HCT116 (cell line): ENCODE measurements around the gene STAMBP. TPM values are rescaled to one million over a fixed set of nuclear protein-coding genes. Genes with fewer than 3 reads are reported as not detected.

ENCODE experiments used
- ATAC-seq: fragments of 200-7000 bp; cut with Tn5 transposase; 2 replicates; pipeline ENCODE4 v1.9.1; 2020; ENCODE audit warnings: mild to moderate bottlenecking, moderate library complexity
- BruUV-seq: library from RNA; stranded (reverse); fragments of 400-500 nt; replicated peaks from 2 replicates; lab custom pipeline; 2021; lab: Mats Ljungman, UMichigan
- CTCF ChIA-PET: fragments of 300-600 bp; sonication (Branson Sonifier 250); formaldehyde crosslinking; loops from one replicate; lab custom pipeline; 2021; ENCODE audit warnings: antibody characterized with exemption; lab: Charles Lee
- POLR2A ChIA-PET: fragments of 300-600, 350-600 bp; sonication (Branson Sonifier 250); formaldehyde crosslinking; loops from one replicate; lab custom pipeline; 2021; ENCODE audit warnings: antibody characterized with exemption; lab: Charles Lee
- RAD21 ChIA-PET, 2 experiments: fragments of 300-600 bp; sonication (Branson Sonifier 250); formaldehyde crosslinking; loops; one replicate each; lab custom pipeline; 2023; ENCODE audit warnings: low total read pairs in 2 of 2; ENCODE audit not compliant: uncharacterized antibody in 2 of 2, unreplicated experiment in 2 of 2, low non-redundant PET in 1 of 2; lab: Charles Lee
- DNase-seq: peaks from one replicate; pipeline ENCODE4 v3.0.0-alpha.2; 2010; ENCODE audit warnings: low read depth, low spot score
- H2AFZ ChIP-seq: fragments of 200-600 bp; shearing (Covaris generic), sonication (generic); 2 replicates; pipeline ENCODE4 v1.6.1; 2017; ENCODE audit warnings: low read depth, mixed run types, mixed read lengths, antibody characterized with exemption, low read length; ENCODE audit not compliant: poor library complexity, severe bottlenecking
- H3K27ac ChIP-seq: 2 replicates; pipeline ENCODE4 v1.5.1; 2012; ENCODE audit warnings: low read depth, low read length
- H3K27me3 ChIP-seq: fragments of 200-600 bp; sonication (generic); 2 replicates; pipeline ENCODE4 v1.6.1; 2016; ENCODE audit warnings: mixed run types, low read length, mixed read lengths; ENCODE audit not compliant: insufficient read depth
- H3K36me3 ChIP-seq, 2 experiments: fragments of 200-500 bp in 1 of 2; fragments of 200-600 bp in 1 of 2; sonication (Bioruptor generic) in 1 of 2; sonication (generic) in 1 of 2; 2 replicates each; pipeline versions ENCODE4 v1.5.1 to v1.6.1; 2014 to 2016; ENCODE audit warnings: low read length in 2 of 2, inconsistent platforms in 1 of 2, mixed read lengths in 1 of 2, mixed run types in 1 of 2; ENCODE audit not compliant: insufficient read depth in 2 of 2, control insufficient read depth in 1 of 2
- H3K4me1 ChIP-seq, 2 experiments: fragments of 200-600 bp in 1 of 2; sonication (generic) in 1 of 2; 2 replicates each; pipeline versions ENCODE4 v1.5.1 to v1.6.1; 2012 to 2017; ENCODE audit warnings: low read length in 2 of 2, inconsistent platforms in 1 of 2, mild to moderate bottlenecking in 1 of 2, mixed read lengths in 1 of 2, mixed run types in 1 of 2, moderate library complexity in 1 of 2; ENCODE audit not compliant: insufficient read depth in 2 of 2, control insufficient read depth in 1 of 2
- H3K4me2 ChIP-seq: fragments of 200-600 bp; sonication (generic); 2 replicates; pipeline ENCODE4 v1.6.1; 2017; ENCODE audit warnings: mixed run types, low read length, mixed read lengths
- H3K4me3 ChIP-seq, 2 experiments: fragments of 200-600 bp in 1 of 2; sonication (generic) in 1 of 2; replicated peaks in 1 of 2; 2 replicates each; pipeline ENCODE4 v1.5.1; 2011 to 2016; ENCODE audit warnings: low read length in 2 of 2, control low read depth in 1 of 2, low read depth in 1 of 2, mild to moderate bottlenecking in 1 of 2, mixed read lengths in 1 of 2, mixed run types in 1 of 2
- H3K79me2 ChIP-seq: fragments of 200-600 bp; sonication (generic); 2 replicates; pipeline ENCODE4 v1.6.1; 2017; ENCODE audit warnings: mild to moderate bottlenecking, mixed run types, low read length, moderate library complexity, mixed read lengths; ENCODE audit not compliant: insufficient read depth
- H3K9ac ChIP-seq: fragments of 200-600 bp; sonication (generic); 2 replicates; pipeline ENCODE4 v1.6.1; 2016; ENCODE audit warnings: low read length, mixed read lengths
- H3K9me2 ChIP-seq: fragments of 200-600 bp; sonication (generic), shearing (Covaris generic); 2 replicates; pipeline ENCODE4 v1.6.1; 2017; ENCODE audit warnings: mixed run types, mild to moderate bottlenecking, moderate library complexity; ENCODE audit not compliant: insufficient read depth
- H3K9me3 ChIP-seq, 2 experiments: fragments of 200-500 bp in 1 of 2; fragments of 200-600 bp in 1 of 2; sonication (Bioruptor generic) in 1 of 2; sonication (generic) in 1 of 2; 2 replicates each; pipeline ENCODE4 v1.6.1; 2014 to 2017; ENCODE audit warnings: low read length in 2 of 2, mixed read lengths in 2 of 2, inconsistent platforms in 1 of 2, low read depth in 1 of 2, mild to moderate bottlenecking in 1 of 2, mixed run types in 1 of 2, moderate library complexity in 1 of 2; ENCODE audit not compliant: control insufficient read depth in 1 of 2, insufficient read depth in 1 of 2
- H4K20me1 ChIP-seq: fragments of 200-600 bp; sonication (generic), shearing (Covaris generic); 2 replicates; pipeline ENCODE4 v1.6.1; 2017; ENCODE audit warnings: mixed run types, mild to moderate bottlenecking, moderate library complexity; ENCODE audit not compliant: insufficient read depth
- ATF3 ChIP-seq: IDR thresholded peaks from 2 replicates; pipeline ENCODE4 v1.6.1; 2012
- CBX3 ChIP-seq: IDR thresholded peaks from 2 replicates; pipeline ENCODE4 v1.6.1; 2012; ENCODE audit warnings: low read depth
- CTCF ChIP-seq, 3 experiments: fragments of 200-600 bp in 1 of 3; sonication (generic) in 1 of 3; IDR thresholded peaks in 2 of 3; conservative IDR thresholded peaks in 1 of 3; 2 replicates each; pipeline ENCODE4 v1.5.1; 2012 to 2017; ENCODE audit warnings: low read depth in 2 of 3, low read length in 2 of 3, antibody characterized with exemption in 1 of 3, borderline replicate concordance in 1 of 3, control low read depth in 1 of 3, mild to moderate bottlenecking in 1 of 3, mixed read lengths in 1 of 3, mixed run types in 1 of 3, moderate library complexity in 1 of 3; ENCODE audit not compliant: insufficient read depth in 1 of 3
- EGR1 ChIP-seq: IDR thresholded peaks from 2 replicates; pipeline ENCODE4 v1.6.1; 2012; ENCODE audit warnings: low read depth
- ELF1 ChIP-seq: IDR thresholded peaks from 2 replicates; pipeline ENCODE4 v1.6.1; 2012; ENCODE audit warnings: low read depth, borderline replicate concordance
- EZH2 ChIP-seq: fragments of 200-600 bp; sonication (generic); IDR thresholded peaks from 2 replicates; pipeline ENCODE4 v1.6.1; 2017; ENCODE audit warnings: antibody characterized with exemption, mixed run types
- FOSL1 ChIP-seq: IDR thresholded peaks from 2 replicates; pipeline ENCODE4 v1.6.1; 2012; ENCODE audit warnings: low read depth
- JUND ChIP-seq: IDR thresholded peaks from 2 replicates; pipeline ENCODE4 v1.6.1; 2012
- POLR2A ChIP-seq: IDR thresholded peaks from 2 replicates; pipeline ENCODE4 v1.7.0; 2011; ENCODE audit warnings: borderline replicate concordance; ENCODE audit not compliant: insufficient read depth, insufficient read length; ENCODE audit errors: extremely low read depth
- POLR2AphosphoS5 ChIP-seq: IDR thresholded peaks from 2 replicates; pipeline ENCODE4 v1.6.1; 2011; ENCODE audit warnings: mild to moderate bottlenecking, low read depth, low read length, moderate library complexity
- RAD21 ChIP-seq: IDR thresholded peaks from 2 replicates; pipeline ENCODE4 v1.6.1; 2012; ENCODE audit warnings: low read depth, mild to moderate bottlenecking
- REST ChIP-seq: IDR thresholded peaks from 2 replicates; pipeline ENCODE4 v1.6.1; 2012; ENCODE audit warnings: low read depth
- SIN3A ChIP-seq: IDR thresholded peaks from 2 replicates; pipeline ENCODE4 v1.6.1; 2012; ENCODE audit warnings: low read depth
- SP1 ChIP-seq: IDR thresholded peaks from 2 replicates; pipeline ENCODE4 v1.6.1; 2012; ENCODE audit warnings: low read depth
- SRF ChIP-seq: IDR thresholded peaks from 2 replicates; pipeline ENCODE4 v1.6.1; 2012; ENCODE audit warnings: low read depth
- TCF7L2 ChIP-seq: IDR thresholded peaks from 2 replicates; pipeline ENCODE4 v1.7.0; 2011; ENCODE audit warnings: borderline replicate concordance, inconsistent platforms; ENCODE audit not compliant: insufficient read depth, insufficient read length; ENCODE audit errors: extremely low read depth
- YY1 ChIP-seq: IDR thresholded peaks from 2 replicates; pipeline ENCODE4 v1.6.1; 2011; ENCODE audit warnings: low read length, low read depth, moderate library complexity, mild to moderate bottlenecking; ENCODE audit not compliant: insufficient replicate concordance; ENCODE audit errors: extremely low read depth
- ZBTB33 ChIP-seq: IDR thresholded peaks from 2 replicates; pipeline ENCODE4 v1.6.1; 2011; ENCODE audit warnings: mild to moderate bottlenecking, low read length, moderate library complexity; ENCODE audit not compliant: insufficient replicate concordance; ENCODE audit errors: extremely low read depth
- ZNF274 ChIP-seq: fragments of 200-500 bp; sonication (Bioruptor generic); IDR thresholded peaks from 2 replicates; pipeline ENCODE4 v1.6.1; 2014; ENCODE audit warnings: mild to moderate bottlenecking, low read depth, low read length, inconsistent platforms
- intact Hi-C: fragments of 100-400 bp; cut with micrococcal nuclease; formaldehyde crosslinking; loops from 2 replicates; pipeline ENCODE4 v1.10.0; 2022
- total RNA-seq: library from RNA; stranded (reverse); gene quantifications from one replicate; pipeline ENCODE4 v1.2.1, GENCODE V29; 2021; ENCODE audit not compliant: unreplicated experiment

Gene STAMBP
- total RNA-seq, 1 experiment from 2014 or later: 45.2 TPM

DNA sequence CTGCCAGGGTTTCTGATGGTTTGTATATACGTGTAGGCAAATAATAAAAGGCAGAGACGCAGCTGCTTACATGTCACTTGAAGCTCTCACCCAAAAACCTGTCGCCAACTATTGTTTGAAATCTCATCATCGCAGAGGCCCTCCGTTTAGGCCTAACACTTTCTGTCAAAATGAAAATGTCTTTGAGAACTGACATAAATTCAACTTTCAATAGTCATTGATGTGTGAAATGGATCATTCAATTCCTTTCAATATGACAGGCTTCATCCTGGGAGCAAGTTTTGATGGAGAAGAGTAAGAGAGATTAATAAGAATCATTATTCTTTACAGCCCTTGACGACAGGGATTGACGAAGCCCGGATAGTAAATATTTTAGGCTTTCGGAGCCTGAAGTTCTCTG is 66.7 kb downstream of the STAMBP start:
- no peak for DNase-seq
- ChIA-PET CTCF (no interaction called here), RAD21 (no interaction called here), POLR2A (no interaction called here)
- H2AFZ ChIP-seq: no peak overlapping the region
- no TSS peak for BruUV-seq
- H3K9ac ChIP-seq: no peak overlapping the region
- intact Hi-C loops: no loop called here
- H3K27me3 ChIP-seq: no peaks in the 10 kb centered on the region
- no peaks in the 10 kb centered on the region for H4K20me1 ChIP-seq
- H3K27ac ChIP-seq: no peak overlapping the region
- H3K4me2 ChIP-seq: no peak overlapping the region
- no peaks in the 10 kb centered on the region for H3K36me3 ChIP-seq
- H3K4me1 ChIP-seq: peaks cover 0 to 6% of the 10 kb centered on the region in 2 experiments; a peak in 1 of 4 replicates
- TF ChIP-seq YY1 (no peak), JUND (no peak), RAD21 (no peak), ELF1 (no peak), EZH2 (no peak), POLR2A (no peak), ZBTB33 (no peak), FOSL1 (no peak), POLR2AphosphoS5 (no peak), SIN3A (no peak), SP1 (no peak), TCF7L2 (no peak), REST (no peak), ATF3 (no peak), CTCF (IDR thresholded peaks at IDR 0.05 in 2 of 3, conservative IDR thresholded peaks at IDR 0.05 in 1 of 3; ENCODE audit: borderline replicate concordance in 1 of 3, insufficient read depth in 1 of 3, low read depth in 2 of 3, low read length in 2 of 3) (no peak), CBX3 (no peak), SRF (no peak), EGR1 (no peak), ZNF274 (no peak)
- TF ChIP-seq, all 23 proteins: peak for 0
- Histone ChIP-seq H3K79me2 (no peaks in the 10 kb centered on the region), H3K4me3 (no peak overlapping the region), H3K9me3 (no peaks in the 10 kb centered on the region), H3K9me2 (no peaks in the 10 kb centered on the region)
- ATAC-seq: no peak
